Neuron (in vitro differentiated cells): Measurements from ENCODE around the gene LPAR5.
A peak's percentile ranks its signal among the peaks of the same experiment; 100 is the strongest.
"Not testable (repeated sequence)": the region's sequence is repeated elsewhere in the genome, so short reads cannot be mapped to it uniquely, and the experiment has no call there.

Source experiments
- H2AFZ ChIP-seq: one replicate; pipeline ENCODE4 v1.6.1; 2013; ENCODE audit warnings: low read depth, mild to moderate bottlenecking, inconsistent platforms, low read length, moderate library complexity
- H3K27me3 ChIP-seq: one replicate; pipeline ENCODE4 v1.6.1; 2013; ENCODE audit warnings: low read length; ENCODE audit not compliant: insufficient read depth
- H3K36me3 ChIP-seq: one replicate; pipeline ENCODE4 v1.6.1; 2013; ENCODE audit warnings: low read length; ENCODE audit not compliant: insufficient read depth
- H3K4me1 ChIP-seq: one replicate; pipeline ENCODE4 v1.6.1; 2013; ENCODE audit warnings: low read length; ENCODE audit not compliant: insufficient read depth
- H3K4me3 ChIP-seq: 2 replicates; pipeline ENCODE4 v1.5.1; 2013; ENCODE audit warnings: mild to moderate bottlenecking, low read length, moderate library complexity
- H3K9me3 ChIP-seq: one replicate; pipeline ENCODE4 v1.6.1; 2013; ENCODE audit warnings: low read length

LPAR5 gene

GRCh38 chr12:6608592-6609281 is 27.0 kb downstream of the LPAR5 start:
- Histone ChIP-seq H2AFZ (no peak overlapping the region), H3K9me3 (no peaks in the 10 kb centered on the region), H3K27me3 (no peaks in the 10 kb centered on the region), H3K4me3 (no peak overlapping the region), H3K4me1 (peaks cover 59% of the 10 kb centered on the region), H3K36me3 (peaks cover 18% of the 10 kb centered on the region)

GRCh38 chr12:6607751-6608591 is 27.8 kb downstream of the LPAR5 start:
- no peak overlapping the region for H2AFZ ChIP-seq
- peaks cover 61% of the 10 kb centered on the region for H3K4me1 ChIP-seq
- H3K27me3 ChIP-seq = no peaks in the 10 kb centered on the region
- no peaks in the 10 kb centered on the region for H3K9me3 ChIP-seq
- peak overlapping the region; percentile 11 for H3K4me3 ChIP-seq
- H3K36me3 ChIP-seq = peaks cover 25% of the 10 kb centered on the region

- H3K4me3 ChIP-seq = peak overlapping the region; percentile 92
- peaks cover 39% of the 10 kb centered on the region for H3K36me3 ChIP-seq
- H2AFZ ChIP-seq = no peak overlapping the region
- H3K4me1 ChIP-seq = peaks cover 48% of the 10 kb centered on the region
- H3K27me3 ChIP-seq = no peaks in the 10 kb centered on the region
- H3K9me3 ChIP-seq = no peaks in the 10 kb centered on the region
These were observed 29.2 kb downstream of the LPAR5 start for GRCh38 chr12:6606331-6607131.

GRCh38 chr12:6605421-6606330 is 30.1 kb downstream of the LPAR5 start:
- H2AFZ ChIP-seq = no peak overlapping the region
- no peaks in the 10 kb centered on the region for H3K27me3 ChIP-seq
- H3K36me3 ChIP-seq = peaks cover 48% of the 10 kb centered on the region
- H3K4me3 ChIP-seq = peak overlapping the region; percentile 92
- peaks cover 41% of the 10 kb centered on the region for H3K4me1 ChIP-seq
- no peaks in the 10 kb centered on the region for H3K9me3 ChIP-seq

GRCh38 chr12:6604259-6605029 is 31.3 kb downstream of the LPAR5 start:
- Histone ChIP-seq H3K27me3 (no peaks in the 10 kb centered on the region), H3K4me1 (peaks cover 39% of the 10 kb centered on the region), H3K4me3 (peak overlapping the region; percentile 92), H3K9me3 (no peaks in the 10 kb centered on the region), H3K36me3 (peaks cover 60% of the 10 kb centered on the region), H2AFZ (no peak overlapping the region)

DNA sequence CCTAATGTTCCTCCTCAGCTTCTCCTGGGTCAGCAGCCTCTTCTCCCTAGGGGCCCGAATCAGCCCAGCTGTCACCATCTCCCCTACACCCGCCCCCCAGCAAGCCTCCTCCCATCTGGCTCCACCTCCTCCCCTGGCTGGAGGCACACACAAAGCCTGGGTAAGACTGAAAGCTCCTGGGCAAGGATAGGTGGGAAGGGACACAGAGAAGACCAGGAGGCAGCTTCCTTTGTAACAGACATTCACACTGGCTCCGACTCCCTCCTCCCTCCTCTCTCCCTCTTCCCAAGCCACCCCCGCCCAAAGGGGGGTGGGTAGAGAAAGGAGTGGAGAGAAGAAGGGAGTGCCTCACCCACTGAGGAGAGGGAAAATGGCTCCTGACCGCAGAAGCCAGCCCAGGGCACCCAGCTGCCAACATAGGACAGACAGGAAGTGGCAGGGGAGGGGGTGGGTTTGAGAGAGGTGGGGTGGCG is 32.6 kb downstream of the LPAR5 start:
- Histone ChIP-seq H3K9me3 (no peaks in the 10 kb centered on the region), H3K27me3 (no peaks in the 10 kb centered on the region), H3K36me3 (peaks cover 70% of the 10 kb centered on the region), H2AFZ (no peak overlapping the region), H3K4me1 (peaks cover 39% of the 10 kb centered on the region), H3K4me3 (peak overlapping the region; percentile 3)

DNA sequence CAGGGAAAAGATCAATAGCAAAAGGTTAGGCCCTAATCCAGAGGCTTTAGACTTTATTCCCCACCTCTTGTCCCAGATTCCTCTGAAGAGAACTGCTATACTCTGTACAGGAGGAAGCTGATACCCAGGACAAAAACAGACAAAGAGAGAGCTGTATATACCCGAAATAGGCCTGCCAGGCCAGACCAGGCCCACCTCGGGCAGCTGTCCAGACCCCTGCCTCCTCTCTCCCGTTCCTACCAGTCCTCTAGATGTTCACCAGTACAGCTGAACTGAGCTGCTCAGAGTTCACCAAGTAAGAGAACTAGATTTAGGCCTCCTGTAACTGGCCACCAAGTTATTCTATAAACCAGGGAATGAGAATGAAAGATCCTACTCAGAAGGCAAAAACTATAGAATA is 33.2 kb downstream of the LPAR5 start:
- H3K9me3 ChIP-seq = no peaks in the 10 kb centered on the region
- no peaks in the 10 kb centered on the region for H3K27me3 ChIP-seq
- H2AFZ ChIP-seq = no peak overlapping the region
- H3K4me3 ChIP-seq = no peak overlapping the region
- H3K4me1 ChIP-seq = peaks cover 33% of the 10 kb centered on the region
- peaks cover 76% of the 10 kb centered on the region for H3K36me3 ChIP-seq

DNA sequence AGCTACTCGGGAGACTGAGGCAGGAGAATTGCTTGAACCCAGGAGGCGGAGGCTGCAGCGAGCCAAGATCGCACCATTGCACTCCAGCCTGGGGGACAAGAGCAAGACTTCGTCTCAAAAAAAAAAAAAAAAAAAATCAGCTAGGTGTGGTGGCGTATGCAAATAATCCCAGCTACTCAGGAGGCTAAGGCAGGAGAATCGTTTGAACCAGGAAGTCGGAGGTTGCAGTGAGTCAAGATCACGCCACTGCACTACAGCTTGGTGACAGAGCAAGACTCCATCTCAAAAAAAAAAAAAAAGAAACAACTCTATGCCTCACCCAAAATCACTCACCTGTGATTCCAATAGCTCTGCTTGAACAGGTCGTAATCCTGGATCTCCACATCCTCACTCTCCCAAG is 40.1 kb downstream of the LPAR5 start:
- not testable (repeated sequence) for H3K27me3 ChIP-seq, H3K4me1 ChIP-seq, H2AFZ ChIP-seq, H3K4me3 ChIP-seq, H3K9me3 ChIP-seq
- peaks cover 86% of the 10 kb centered on the region for H3K36me3 ChIP-seq

GRCh38 chr12:6592087-6592486 is 43.7 kb downstream of the LPAR5 start:
- Histone ChIP-seq H3K36me3 (peaks cover 83% of the 10 kb centered on the region), H3K4me1 (no peaks in the 10 kb centered on the region), H3K27me3 (no peaks in the 10 kb centered on the region), H3K9me3 (no peaks in the 10 kb centered on the region), H3K4me3 (no peak overlapping the region), H2AFZ (no peak overlapping the region)

DNA sequence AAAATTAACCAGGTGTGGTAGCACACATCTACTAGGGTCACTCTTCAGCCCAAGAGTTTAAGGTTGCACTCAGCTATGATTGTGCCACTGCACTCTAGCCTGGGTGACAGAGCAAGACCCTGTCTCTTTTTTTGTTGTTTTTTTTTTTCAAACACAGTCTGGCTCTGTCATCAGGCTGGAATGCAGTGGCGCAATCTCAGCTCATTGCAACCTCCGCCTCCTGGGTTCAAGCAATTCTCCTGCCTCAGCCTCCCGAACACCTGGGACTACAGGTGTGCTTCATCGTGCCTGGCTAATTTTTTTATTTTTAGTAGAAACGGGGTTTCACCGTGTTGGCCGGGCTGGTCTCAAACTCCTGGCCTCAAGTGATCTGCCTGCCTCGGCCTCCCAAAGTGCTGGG is 49.2 kb downstream of the LPAR5 start:
- peaks cover 88% of the 10 kb centered on the region for H3K36me3 ChIP-seq

GRCh38 chr12:6584293-6584692 is 51.5 kb downstream of the LPAR5 start:
- Histone ChIP-seq H3K4me3 (no peak overlapping the region), H3K4me1 (no peaks in the 10 kb centered on the region), H2AFZ (no peak overlapping the region), H3K36me3 (peaks cover 85% of the 10 kb centered on the region), H3K27me3 (no peaks in the 10 kb centered on the region), H3K9me3 (no peaks in the 10 kb centered on the region)

More for the DNA sequence above, 49.2 kb downstream of the LPAR5 start:
- not testable (repeated sequence) for H3K27me3 ChIP-seq, H2AFZ ChIP-seq, H3K4me3 ChIP-seq, H3K4me1 ChIP-seq, H3K9me3 ChIP-seq

GRCh38 chr12:6582959-6583358 is 52.8 kb downstream of the LPAR5 start:
- Histone ChIP-seq H3K9me3 (no peaks in the 10 kb centered on the region), H3K36me3 (peaks cover 85% of the 10 kb centered on the region), H3K4me3 (no peak overlapping the region), H3K27me3 (no peaks in the 10 kb centered on the region), H3K4me1 (no peaks in the 10 kb centered on the region), H2AFZ (no peak overlapping the region)
